ENCODE results near the gene PRKCA.
"Not testable (repeated sequence)": the region's sequence is repeated elsewhere in the genome, so short reads cannot be mapped to it uniquely, and the experiment has no call there.

PRKCA gene

GRCh38 chr17:66301864-66302741, at the start of gene PRKCA:
TSS of gene PRKCA (plus strand) at chr17:66302613.
- DNase-seq, result peak; percentile 63

- DNase-seq, result not testable (repeated sequence)
These were observed 49.0 kb upstream of the PRKCA start for GRCh38 chr17:66253458-66253857.

GRCh38 chr17:66255112-66255511, 47.3 kb upstream of the PRKCA start:
- peak; percentile 58 for DNase-seq

GRCh38 chr17:66255527-66255971, 46.9 kb upstream of the PRKCA start:
- DNase-seq, result no peak

GRCh38 chr17:66260275-66260674, 42.1 kb upstream of the PRKCA start:
- DNase-seq, result no peak

GRCh38 chr17:66260688-66261087, 41.7 kb upstream of the PRKCA start:
- DNase-seq, result no peak

- no peak for DNase-seq
These were observed 39.6 kb upstream of the PRKCA start for GRCh38 chr17:66262767-66263166.

- DNase-seq, result no peak
These were observed 37.7 kb upstream of the PRKCA start for GRCh38 chr17:66264696-66265095.

GRCh38 chr17:66268247-66268927, 34.0 kb upstream of the PRKCA start:
- DNase-seq, result no peak

GRCh38 chr17:66270106-66270505, 32.3 kb upstream of the PRKCA start:
- DNase-seq, result no peak

GRCh38 chr17:66271512-66271911, 30.9 kb upstream of the PRKCA start:
- DNase-seq, result no peak

GRCh38 chr17:66272811-66273585, 29.4 kb upstream of the PRKCA start:
- no peak for DNase-seq

- DNase-seq, result no peak
These were observed 28.9 kb upstream of the PRKCA start for GRCh38 chr17:66273586-66273848.

GRCh38 chr17:66275651-66276050, 26.8 kb upstream of the PRKCA start:
- no peak for DNase-seq

- DNase-seq, result no peak
These were observed 26.0 kb upstream of the PRKCA start for GRCh38 chr17:66276328-66276937.

GRCh38 chr17:66277191-66277590, 25.2 kb upstream of the PRKCA start:
- no peak for DNase-seq

- DNase-seq, result no peak
These were observed 20.6 kb upstream of the PRKCA start for GRCh38 chr17:66281661-66282369.

- DNase-seq, result no peak
These were observed 19.0 kb upstream of the PRKCA start for GRCh38 chr17:66283296-66283934.

GRCh38 chr17:66283971-66284370, 18.4 kb upstream of the PRKCA start:
- no peak for DNase-seq

- no peak for DNase-seq
These were observed 17.3 kb upstream of the PRKCA start for GRCh38 chr17:66285149-66285548.

GRCh38 chr17:66287911-66288310, 14.5 kb upstream of the PRKCA start:
- no peak for DNase-seq

- no peak for DNase-seq
These were observed 12.2 kb upstream of the PRKCA start for GRCh38 chr17:66290101-66290722.
